CMK (cell line): ENCODE data around the gene RFX1.

Experiments used
- DNase-seq: peaks from one replicate; pipeline ENCODE4 v3.0.0-alpha.2; 2010; ENCODE audit warnings: low read depth

RFX1 gene

GRCh38 chr19:13960863-13961784 lies 45.0 kb downstream of the RFX1 start:
- no peak for DNase-seq

DNA sequence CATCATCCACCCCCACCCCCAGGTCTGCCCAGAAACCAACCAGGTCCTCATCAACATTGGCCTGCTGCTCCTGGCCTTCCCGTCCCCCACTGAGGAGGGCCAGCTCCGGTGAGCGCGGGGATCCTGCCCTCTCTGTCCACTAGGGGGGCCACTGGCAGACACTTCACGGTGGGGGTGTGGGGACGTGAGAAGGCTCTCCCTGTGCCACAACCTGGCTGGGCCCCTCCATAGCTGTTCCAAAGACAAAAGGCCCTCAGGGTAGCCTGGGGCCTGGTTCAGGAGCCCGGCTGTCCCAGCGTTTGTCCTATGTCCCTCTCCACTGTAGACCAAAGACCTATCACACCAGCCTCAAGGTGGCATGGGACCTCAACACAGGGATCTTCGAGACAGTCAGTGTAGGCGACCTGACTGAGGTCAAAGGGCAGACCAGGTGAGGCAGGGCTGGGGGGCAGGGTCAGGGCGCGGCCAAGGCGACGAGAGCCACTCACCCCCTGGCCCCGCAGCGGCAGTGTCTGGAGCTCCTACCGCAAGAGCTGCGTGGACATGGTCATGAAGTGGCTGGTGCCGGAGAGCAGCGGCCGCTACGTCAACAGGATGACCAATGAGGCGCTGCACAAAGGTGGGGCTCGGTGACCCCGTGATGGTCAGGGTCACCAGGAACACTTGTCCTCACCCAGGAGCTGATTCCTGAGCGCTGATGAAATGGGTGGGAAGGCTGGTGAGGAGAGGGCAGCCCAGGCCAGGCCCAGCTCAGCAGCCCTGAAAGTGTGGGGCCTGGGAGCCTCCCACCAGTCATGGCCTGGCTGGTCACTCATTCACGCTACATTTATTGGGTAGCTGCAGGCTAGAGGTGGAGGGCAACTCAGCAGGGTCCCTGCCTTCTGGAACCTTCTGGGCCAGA lies 45.9 kb downstream of the RFX1 start:
- no peak for DNase-seq

DNA sequence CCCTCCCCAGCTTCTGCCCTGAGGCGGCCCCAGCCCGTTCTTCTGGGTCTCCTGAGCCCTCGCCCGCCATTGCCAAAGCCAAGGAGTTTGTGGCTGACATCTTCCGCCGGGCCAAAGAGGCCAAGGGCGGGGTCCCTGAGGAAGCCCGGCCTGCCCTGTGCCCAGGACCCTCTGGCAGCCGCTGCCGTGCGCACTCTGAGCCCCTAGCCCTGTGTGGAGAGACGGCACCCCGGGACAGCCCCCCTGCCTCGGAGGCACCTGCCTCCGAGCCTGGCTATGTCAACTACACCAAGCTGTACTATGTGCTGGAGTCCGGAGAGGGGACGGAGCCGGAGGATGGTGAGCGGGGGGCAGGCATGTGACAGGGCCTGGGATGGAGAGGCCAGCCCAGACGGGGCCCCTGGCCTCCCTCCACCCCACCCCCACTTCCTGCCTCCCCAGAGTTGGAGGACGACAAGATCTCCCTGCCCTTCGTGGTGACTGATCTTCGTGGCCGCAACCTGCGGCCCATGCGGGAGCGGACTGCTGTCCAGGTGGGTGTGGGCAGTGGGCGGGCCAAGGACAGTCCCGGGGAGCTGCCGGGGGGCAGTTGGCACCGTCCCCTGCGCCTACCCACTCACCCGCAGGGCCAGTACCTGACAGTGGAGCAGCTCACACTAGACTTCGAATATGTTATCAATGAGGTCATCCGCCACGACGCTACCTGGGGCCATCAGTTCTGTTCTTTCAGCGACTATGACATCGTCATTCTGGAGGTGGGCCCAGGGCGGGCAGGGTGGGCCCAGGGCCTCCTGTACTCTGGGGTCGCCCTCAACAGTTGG lies 46.8 kb downstream of the RFX1 start:
- DNase-seq = no peak

- no peak for DNase-seq
These were observed 48.1 kb downstream of the RFX1 start for GRCh38 chr19:13958043-13958442.

DNA sequence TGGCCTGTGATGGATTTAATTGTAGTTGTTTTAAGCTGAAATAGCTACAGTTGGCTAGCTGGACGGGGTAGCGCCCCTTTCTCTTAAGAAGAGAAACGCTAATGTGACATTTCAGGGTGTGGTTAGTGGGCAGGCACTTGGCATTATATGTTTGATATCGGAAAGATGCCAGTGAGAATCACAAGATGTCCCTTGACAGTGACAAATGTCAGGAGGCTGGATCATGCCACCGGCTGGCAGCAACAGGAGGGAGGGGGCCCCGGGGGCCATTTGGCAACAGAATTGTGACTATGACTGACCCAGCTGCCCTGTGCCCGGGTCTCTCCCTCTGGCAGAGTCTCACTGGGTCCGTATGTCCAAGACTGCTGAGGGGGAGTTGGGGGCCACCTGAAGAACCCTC lies 49.1 kb downstream of the RFX1 start:
- DNase-seq = no peak

DNA sequence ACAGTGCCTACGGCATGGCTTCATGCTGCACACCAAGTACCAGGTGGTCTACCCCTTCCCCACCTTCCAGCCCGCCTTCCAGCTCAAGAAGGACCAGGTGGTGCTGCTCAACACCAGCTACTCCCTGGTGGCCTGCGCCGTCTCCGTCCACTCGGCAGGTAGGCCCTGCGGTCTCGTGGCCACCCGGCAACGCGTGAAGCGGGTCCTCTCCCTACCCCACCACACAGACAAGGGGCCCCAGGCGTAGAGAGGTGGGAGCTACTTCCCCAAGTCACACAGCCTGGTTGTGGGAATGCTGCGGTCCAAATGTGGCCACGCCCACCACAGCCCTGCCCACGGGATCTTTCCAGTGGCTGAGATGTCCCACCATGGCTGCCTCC lies 49.8 kb downstream of the RFX1 start:
- no peak for DNase-seq

- DNase-seq = no peak
These were observed 50.3 kb downstream of the RFX1 start for GRCh38 chr19:13955662-13956364.

DNA sequence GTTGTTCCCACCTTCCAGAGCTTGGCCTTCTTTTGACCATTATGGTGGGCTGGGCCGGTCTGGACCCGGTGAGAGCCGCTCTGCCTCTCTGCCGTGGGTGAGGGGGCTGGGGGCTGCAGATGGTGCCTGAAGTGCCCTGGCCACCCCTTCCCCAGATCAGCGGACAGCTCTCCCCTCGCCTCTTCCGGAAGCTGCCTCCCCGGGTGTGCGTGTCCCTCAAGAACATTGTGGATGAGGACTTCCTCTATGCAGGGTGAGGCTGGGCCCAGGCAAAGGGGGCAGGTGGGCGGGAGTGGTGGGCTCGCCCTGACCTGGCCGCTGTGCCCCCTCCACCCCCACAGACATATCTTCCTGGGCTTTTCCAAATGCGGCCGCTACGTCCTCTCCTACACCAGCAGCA lies 51.9 kb downstream of the RFX1 start:
- DNase-seq = no peak

GRCh38 chr19:13952931-13953531 lies 53.1 kb downstream of the RFX1 start:
- DNase-seq = no peak

DNA sequence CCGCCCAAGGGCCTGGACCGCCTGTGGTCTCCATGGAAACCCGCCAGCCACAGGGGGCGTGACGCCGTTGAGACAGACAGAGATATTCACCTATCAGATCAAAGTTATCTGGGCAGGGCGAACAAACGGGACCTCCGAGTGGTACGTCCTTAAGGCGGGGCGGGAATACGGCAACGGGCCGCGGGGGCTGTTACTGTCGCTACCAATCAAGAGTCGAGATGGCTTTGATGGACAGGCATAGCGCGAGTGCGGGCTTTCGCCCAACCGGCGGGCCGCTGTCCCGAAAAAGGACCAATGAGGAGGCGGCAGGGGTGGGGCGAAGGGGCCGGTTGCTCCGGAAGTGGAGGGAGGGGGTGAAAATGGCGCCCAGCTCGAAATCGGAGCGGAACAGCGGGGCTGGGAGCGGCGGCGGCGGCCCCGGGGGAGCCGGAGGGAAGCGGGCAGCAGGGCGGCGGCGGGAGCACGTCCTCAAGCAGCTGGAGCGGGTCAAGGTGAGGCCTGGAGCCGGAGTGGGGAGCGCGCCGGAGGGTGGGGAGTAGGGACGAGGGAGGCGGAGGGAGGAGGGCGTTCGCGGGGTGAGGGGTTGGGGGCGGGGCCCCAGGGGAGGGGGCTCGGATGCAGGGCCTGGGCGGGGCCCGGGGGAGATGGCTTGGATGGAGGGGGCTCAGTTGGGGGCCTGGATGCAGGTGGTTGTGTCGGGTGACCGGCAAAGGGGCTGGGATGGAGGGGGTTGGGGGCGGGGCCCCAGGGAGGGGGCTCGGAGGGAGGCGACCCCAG lies 53.8 kb downstream of the RFX1 start, which contains the start of gene DCAF15:
Gene DCAF15, plus strand, starts transcription at position 356 of the 777 bp plus-strand sequence. Its CDS starts 4 bp downstream, at position 360.
- peak; percentile 99 for DNase-seq

DNA sequence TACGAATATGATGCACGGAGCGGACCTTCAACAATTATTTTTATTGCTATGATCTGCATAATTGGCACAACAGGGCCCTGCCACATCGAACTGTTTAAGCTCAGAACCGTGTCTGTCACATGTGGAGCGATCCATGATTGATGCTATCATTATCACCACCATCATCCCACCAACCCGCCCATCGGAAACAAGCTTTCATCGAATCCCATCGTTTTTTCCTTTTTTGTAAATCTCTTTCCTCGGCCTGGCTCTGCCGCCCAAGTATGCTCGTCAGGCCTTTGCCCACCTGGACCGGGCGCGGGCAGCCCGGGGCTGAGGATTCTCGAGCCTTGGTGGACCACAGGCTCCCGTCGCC lies 54.3 kb downstream of the RFX1 start:
- no peak for DNase-seq

DNA sequence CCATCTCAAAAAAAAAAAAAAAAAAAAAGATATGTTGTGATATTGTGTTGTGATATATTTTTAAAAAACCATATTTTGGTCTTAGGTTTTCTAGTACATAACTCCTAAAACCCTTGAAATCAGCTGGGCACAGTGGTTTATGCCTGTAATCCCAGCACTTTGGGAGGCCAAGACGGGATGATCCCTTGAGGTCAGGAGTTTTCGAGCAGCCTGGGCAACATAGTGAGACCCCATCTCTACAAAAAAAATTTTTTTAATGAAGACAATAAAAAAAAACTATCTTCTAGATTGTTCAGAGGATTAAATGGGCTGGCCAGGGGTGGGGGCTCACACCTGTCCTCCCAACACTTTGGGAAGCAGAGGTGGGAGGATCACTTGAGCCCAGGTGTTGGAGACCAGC lies 55.1 kb downstream of the RFX1 start:
- no peak for DNase-seq

- DNase-seq = no peak
These were observed 59.7 kb downstream of the RFX1 start for GRCh38 chr19:13946414-13946813.

- no peak for DNase-seq
These were observed 64.0 kb downstream of the RFX1 start for GRCh38 chr19:13942023-13942684.

- DNase-seq = no peak
These were observed 67.6 kb downstream of the RFX1 start, which contains the start of gene PODNL1 for GRCh38 chr19:13938301-13939064. Gene PODNL1 (minus strand): TSS chr19:13938417. CDS start chr19:13938181, 236 bp downstream.

GRCh38 chr19:13937479-13938300 lies 68.4 kb downstream of the RFX1 start:
- no peak for DNase-seq

GRCh38 chr19:13935765-13936510 lies 70.2 kb downstream of the RFX1 start:
- peak; percentile 83 for DNase-seq
